ENCODE results near the gene LEKR1. TPM values are rescaled to one million over a fixed set of nuclear protein-coding genes. Genes with fewer than 3 reads are reported as not detected.
A peak's percentile ranks its signal among the peaks of the same experiment; 100 is the strongest.

The LEKR1 gene
- total RNA-seq, 1 experiment from 2014 or later: 0.37 TPM

GRCh38 chr3:157058392-157059071 lies 232.4 kb downstream of the LEKR1 start:
- DNase-seq (ENCODE audit: low spot score): no peak

- no peak for DNase-seq (ENCODE audit: low spot score)
Observed at GRCh38 chr3:157059181-157059580, 233.0 kb downstream of the LEKR1 start.

DNA sequence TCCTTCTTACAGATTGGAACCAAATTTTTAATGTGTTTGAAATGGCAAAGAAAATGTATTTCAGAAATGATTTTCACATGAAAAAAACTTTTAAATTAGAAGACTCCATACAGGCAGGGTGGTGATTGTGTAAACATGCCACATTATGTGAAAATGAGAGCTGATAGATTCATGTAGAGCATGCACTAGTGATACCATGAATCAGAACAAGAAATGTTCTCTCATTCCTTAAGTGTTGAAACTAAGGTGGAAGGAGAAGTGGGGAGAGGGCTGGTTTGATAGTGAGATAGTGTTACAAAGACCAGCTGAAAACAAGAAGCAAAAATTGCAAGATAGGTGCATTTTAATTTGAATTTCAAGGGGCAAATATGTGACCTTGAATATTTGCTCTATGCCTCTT lies 233.5 kb downstream of the LEKR1 start:
- DNase-seq (ENCODE audit: low spot score): no peak

DNA sequence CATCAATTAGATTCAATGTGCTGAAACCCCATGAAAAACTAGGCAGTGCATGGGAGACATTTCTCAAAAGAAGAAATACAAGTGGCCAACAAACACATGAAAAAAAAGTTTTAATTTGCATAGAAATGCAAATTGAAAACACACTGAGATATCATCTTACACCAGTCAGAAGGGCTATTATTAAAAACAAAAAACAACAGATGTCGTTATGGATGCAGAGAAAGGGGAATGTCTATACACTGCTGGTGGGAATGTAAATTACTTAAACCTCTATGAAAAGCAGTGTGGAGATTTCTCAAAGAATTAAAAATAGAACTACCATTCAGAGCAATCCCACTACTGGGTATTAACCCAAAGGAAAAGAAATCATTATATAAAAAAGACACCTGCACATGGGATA lies 235.1 kb downstream of the LEKR1 start:
- DNase-seq (ENCODE audit: low spot score): no peak

DNA sequence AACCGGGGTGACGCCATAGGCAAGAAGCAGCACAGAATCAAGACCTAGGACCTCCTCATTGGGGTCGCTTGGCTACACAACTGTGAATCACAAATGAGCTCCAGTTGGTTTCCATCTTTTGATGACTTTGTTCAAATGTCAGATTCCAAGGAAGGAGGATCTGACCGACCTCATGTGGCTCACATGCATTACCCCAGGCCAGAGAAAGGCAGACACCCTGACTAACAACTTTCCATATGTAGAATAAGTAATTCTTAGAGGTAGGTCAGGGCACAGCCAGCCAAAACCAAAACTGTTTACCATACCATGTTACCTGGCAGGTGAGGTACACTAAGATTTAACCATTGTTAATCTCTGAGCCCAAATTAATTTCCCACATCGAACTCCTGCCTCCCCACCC lies 237.3 kb downstream of the LEKR1 start:
- DNase-seq (ENCODE audit: low spot score): no peak

DNA sequence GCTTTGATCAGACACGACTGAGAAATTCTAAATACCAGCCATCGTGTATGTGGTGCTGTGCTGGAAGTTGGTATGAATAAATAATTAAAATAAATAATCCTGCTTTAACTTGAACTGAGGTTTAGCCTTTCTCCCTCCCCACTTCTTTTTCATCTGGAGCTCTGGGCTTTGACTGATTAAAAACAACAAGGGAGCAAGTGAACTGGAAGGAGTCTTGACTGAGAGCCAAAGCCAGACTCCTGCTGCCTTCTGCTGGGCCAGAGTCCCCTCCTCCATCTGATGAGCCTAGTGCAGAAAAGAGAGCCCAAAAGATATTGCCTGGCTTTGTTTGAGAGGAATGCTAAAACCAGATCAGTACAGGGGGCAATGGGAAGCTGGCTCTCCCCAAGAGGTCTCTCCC lies 237.8 kb downstream of the LEKR1 start:
- no peak for DNase-seq (ENCODE audit: low spot score)

DNA sequence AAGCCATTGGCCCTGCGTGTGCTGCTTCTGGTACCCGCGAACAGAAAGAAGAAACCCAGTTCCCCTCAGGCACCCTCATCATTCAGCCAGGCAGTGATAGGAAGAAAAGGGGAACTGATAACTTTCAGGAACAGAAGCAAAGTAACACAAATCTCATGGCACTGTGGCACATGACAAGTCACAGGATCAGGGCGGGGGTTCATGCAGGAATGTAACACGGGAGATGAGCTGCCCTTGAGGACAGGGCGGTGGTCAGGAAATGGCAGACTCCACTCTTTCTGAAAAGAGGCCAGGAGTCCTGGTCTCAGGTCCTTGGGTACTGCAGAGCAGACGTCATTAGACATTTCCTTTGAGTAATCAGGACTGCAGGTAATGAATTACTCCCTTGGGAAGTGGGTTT lies 238.2 kb downstream of the LEKR1 start:
- no peak for DNase-seq (ENCODE audit: low spot score)

DNA sequence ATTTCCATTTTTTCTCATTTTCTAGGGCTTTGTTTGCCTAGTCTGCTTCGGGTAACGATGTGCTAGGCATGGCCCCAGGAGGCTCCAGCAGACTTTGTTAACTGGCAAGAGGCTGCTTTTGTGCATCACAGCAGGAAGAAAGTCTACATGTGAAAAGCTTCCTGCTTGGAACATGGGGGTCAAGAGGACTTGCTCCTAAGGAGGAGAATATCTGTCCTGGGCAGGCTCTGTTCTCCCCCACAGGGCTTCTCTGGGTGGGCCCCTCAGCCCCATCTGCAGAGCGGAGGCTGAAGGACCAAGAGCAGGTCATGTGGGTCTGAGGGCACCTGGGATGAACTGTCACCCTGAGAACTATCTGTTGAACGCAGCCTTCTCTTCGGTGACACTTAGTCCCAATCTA lies 239.0 kb downstream of the LEKR1 start:
- DNase-seq (ENCODE audit: low spot score): no peak

- DNase-seq (ENCODE audit: low spot score): no peak
Observed at GRCh38 chr3:157066335-157067098, 240.4 kb downstream of the LEKR1 start.

- no peak for DNase-seq (ENCODE audit: low spot score)
Observed at GRCh38 chr3:157067114-157067513, 241.0 kb downstream of the LEKR1 start.

- DNase-seq (ENCODE audit: low spot score): no peak
Observed at GRCh38 chr3:157069406-157069805, 243.3 kb downstream of the LEKR1 start.

- DNase-seq (ENCODE audit: low spot score): no peak
Observed at GRCh38 chr3:157069846-157070677, 243.9 kb downstream of the LEKR1 start.

- no peak for DNase-seq (ENCODE audit: low spot score)
Observed at GRCh38 chr3:157070678-157070999, 244.5 kb downstream of the LEKR1 start.

- DNase-seq (ENCODE audit: low spot score): no peak
Observed at GRCh38 chr3:157071744-157072525, 245.8 kb downstream of the LEKR1 start.

DNA sequence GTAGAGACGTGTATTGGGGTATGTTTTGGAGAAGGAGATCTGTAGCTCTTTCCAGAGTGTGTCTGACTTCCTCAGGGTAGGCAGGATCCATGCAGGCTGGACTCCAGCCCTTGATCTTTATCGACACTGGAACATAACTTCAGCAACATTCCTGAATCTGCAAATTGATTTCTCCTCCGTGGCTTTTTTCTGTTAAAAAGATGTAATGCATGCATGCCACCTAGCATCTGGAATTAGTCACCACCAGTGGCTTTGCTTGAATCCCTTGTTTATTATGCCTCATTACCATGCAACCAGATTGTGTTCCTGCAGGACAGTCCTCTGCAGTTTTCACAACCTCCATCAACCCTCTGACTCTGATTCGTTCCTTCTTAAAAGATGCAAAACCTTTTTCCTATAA lies 247.7 kb downstream of the LEKR1 start:
- peak; percentile 52 for DNase-seq (ENCODE audit: low spot score)

GRCh38 chr3:157074490-157074889 lies 248.3 kb downstream of the LEKR1 start:
- DNase-seq (ENCODE audit: low spot score): no peak

DNA sequence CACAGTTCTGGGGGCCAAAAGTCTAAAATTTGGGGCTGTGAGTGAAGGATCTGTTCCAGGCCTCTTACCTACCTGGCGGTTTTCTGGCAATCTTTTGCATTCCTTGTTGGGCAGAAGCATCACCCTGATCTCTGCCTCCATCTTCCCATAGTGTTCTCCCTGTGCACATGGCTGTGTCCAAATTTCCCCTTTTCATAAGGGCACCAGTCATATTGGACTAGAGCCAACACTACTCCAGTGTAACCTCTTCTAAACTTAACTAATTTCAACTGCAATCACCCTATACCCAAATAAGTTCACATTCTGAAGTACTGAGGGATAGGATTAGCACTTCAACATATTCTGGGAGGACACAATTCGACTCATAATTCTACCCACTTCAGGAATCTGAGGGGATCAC lies 248.8 kb downstream of the LEKR1 start:
- no peak for DNase-seq (ENCODE audit: low spot score)

DNA sequence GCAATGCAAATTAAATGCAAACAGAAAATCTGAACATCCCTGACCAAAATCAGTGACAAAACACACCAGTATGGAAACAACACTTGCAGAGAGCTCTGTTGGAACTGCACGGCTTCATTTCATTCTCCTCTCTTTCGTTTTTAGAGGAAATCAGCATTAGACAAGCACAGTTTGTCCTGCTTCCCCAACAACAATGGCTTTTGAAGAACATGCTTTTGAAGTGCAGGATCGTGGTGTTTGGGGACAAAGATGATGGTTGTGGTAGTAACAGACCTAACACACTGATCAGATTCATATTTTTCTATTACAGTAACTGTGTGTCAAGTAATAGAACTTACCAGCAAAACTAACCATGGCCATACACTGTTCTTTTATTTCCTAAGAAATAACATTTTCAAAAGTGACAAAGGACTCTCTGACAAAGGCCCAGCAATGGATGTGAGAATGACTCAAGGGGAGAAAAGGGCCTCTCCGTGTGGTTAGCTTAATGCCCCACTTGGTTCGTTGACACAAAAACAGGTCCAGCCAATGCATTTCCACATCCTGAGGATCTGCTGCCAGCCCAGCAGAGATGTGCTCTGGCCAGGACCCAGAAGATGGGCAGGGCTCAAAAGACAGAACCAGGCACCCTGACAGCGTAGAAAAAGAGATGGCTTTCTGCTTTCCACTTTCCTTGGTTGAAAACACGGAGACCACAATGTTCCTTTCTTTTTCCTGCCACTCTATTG lies 249.7 kb downstream of the LEKR1 start:
- DNase-seq (ENCODE audit: low spot score): no peak

GRCh38 chr3:157077565-157077991 lies 251.4 kb downstream of the LEKR1 start:
- DNase-seq (ENCODE audit: low spot score): no peak

DNA sequence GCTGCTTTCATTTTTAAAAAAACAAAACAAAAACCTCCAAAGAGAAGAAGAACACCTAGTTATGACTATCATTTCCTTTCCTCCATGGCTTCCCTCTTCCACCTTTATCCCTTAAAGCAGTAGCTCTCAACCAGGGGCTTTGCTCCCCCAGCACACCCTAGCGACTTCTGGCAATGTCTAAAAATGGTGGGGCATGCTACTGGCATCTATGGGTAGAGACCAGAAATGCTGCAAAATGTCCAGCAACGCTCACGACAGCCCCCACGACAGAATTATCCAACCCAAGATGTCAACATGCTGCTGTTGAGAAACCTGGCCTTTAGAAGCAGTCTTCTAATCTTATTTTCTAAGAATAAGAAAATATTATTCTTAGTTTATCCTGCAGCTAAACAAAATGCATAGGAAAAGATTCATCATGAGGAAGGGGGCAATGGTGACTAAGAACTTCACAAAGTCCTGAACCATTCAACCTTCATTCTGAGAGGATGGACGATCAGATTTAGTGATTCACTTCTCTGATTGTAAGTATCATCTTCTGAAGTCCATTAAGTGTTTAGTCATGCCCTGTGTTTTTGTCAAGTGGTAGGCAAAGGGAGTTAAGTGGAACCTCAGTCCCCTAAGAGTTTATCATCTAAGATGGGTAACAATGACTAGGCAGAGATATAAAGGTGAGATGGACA lies 252.1 kb downstream of the LEKR1 start:
- no peak for DNase-seq (ENCODE audit: low spot score)

DNA sequence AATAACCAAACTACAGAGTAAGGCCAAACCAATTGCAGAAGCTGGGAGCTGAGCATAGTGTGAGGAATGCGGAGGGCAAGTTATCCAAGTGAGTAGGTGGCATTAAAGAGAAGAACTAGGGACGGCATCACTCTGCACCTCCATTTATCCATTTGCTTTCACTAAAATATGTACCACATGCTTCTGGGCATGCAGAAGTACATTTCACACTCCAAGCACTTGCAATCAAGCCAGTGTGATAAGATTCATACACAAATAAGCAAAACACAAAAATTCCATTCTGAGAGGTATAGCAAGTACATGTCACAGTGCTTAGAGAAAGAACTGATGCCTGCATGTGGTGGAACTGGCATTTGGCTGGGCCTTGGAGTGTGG lies 252.6 kb downstream of the LEKR1 start:
- no peak for DNase-seq (ENCODE audit: low spot score)
